Endothelial cell (in vitro differentiated cells): ENCODE measurements around the gene PET117. TPM values are rescaled to one million over a fixed set of nuclear protein-coding genes. Genes with fewer than 3 reads are reported as not detected.
A peak's percentile ranks its signal among the peaks of the same experiment; 100 is the strongest.
"Not testable (repeated sequence)": the region's sequence is repeated elsewhere in the genome, so short reads cannot be mapped to it uniquely, and the experiment has no call there.

Source experiments
- DNase-seq: peaks from one replicate; pipeline ENCODE4 v3.0.0; 2021; ENCODE audit warnings: low spot score
- H3K27ac Mint-ChIP-seq: one replicate; pipeline ENCODE4 v1.8.0; 2021; ENCODE audit warnings: mixed read lengths, inconsistent platforms; ENCODE audit not compliant: unreplicated experiment
- H3K27me3 Mint-ChIP-seq: one replicate; pipeline ENCODE4 v1.8.0; 2021; ENCODE audit warnings: mild to moderate bottlenecking, moderate library complexity, mixed read lengths, inconsistent platforms; ENCODE audit not compliant: unreplicated experiment
- H3K36me3 Mint-ChIP-seq: one replicate; pipeline ENCODE4 v1.8.0; 2021; ENCODE audit warnings: mild to moderate bottlenecking, low read depth, mixed read lengths, inconsistent platforms; ENCODE audit not compliant: unreplicated experiment
- H3K4me1 Mint-ChIP-seq: one replicate; pipeline ENCODE4 v1.8.0; 2021; ENCODE audit warnings: mild to moderate bottlenecking, mixed read lengths, inconsistent platforms; ENCODE audit not compliant: unreplicated experiment
- H3K4me3 Mint-ChIP-seq: one replicate; pipeline ENCODE4 v1.8.0; 2021; ENCODE audit warnings: mild to moderate bottlenecking, mixed read lengths, inconsistent platforms; ENCODE audit not compliant: unreplicated experiment
- H3K9me3 Mint-ChIP-seq: one replicate; pipeline ENCODE4 v1.8.0; 2021; ENCODE audit warnings: mixed read lengths, inconsistent platforms; ENCODE audit not compliant: unreplicated experiment
- total RNA-seq: library from RNA; stranded (reverse); fragmentation: NEBNext Ultra II Directional; extraction: Animal tissue kit (Norgen Biotek cat#: 25700); gene quantifications from one replicate; pipeline ENCODE4 v1.2.1, GENCODE V29; 2021; ENCODE audit not compliant: unreplicated experiment
- TF ChIP-seq, protein P1 (sequence below): fragments of 200-600 bp; sonication (generic); IDR thresholded peaks from one replicate; pipeline ENCODE4 v1.5.0; 2021; ENCODE audit warnings: antibody characterized with exemption; ENCODE audit not compliant: unreplicated experiment

PET117 gene
- total RNA-seq, 1 donor from 2014 or later: 11.0 TPM

DNA sequence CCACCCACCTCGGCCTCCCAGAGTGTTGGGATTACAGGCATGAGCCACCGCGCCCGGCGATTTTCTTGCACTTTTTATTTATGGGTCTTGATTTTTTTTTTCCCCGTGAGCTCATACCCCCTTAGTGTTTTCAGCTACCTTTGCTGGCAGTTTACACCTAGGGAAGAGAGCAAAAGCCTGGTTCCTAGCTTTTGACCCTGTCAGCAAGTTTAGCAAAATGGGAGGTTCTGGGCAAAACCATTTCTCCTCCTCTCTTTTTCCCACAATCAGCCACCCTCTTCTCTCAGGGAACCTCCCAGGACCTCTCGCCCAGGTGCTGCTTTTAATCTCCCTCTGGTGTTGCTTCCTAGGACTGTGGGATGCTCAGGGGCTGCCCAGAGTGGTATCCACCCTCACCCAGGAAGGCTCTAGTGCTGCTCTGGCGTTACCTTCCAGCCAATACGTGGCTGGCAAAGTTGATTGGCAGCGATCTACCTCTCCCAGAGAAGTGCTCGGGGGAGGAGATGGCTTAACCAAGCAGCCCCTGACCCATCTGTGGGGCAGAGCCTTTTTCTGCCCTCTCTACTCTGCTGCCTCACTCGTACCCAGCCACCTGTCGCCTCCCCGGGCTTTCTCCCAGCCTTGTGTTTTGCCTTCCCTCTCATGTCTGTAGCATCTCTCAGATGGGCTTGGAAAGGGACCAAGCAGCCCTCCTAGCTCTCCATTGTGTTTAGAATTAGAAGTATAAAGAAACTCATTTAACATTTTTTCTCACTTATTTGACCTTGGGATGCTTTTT is 37.4 kb downstream of the PET117 start:
- TF ChIP-seq, protein P1, sequence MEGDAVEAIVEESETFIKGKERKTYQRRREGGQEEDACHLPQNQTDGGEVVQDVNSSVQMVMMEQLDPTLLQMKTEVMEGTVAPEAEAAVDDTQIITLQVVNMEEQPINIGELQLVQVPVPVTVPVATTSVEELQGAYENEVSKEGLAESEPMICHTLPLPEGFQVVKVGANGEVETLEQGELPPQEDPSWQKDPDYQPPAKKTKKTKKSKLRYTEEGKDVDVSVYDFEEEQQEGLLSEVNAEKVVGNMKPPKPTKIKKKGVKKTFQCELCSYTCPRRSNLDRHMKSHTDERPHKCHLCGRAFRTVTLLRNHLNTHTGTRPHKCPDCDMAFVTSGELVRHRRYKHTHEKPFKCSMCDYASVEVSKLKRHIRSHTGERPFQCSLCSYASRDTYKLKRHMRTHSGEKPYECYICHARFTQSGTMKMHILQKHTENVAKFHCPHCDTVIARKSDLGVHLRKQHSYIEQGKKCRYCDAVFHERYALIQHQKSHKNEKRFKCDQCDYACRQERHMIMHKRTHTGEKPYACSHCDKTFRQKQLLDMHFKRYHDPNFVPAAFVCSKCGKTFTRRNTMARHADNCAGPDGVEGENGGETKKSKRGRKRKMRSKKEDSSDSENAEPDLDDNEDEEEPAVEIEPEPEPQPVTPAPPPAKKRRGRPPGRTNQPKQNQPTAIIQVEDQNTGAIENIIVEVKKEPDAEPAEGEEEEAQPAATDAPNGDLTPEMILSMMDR: no peak
- DNase-seq: no peak
- Mint-ChIP-seq H3K9me3 (peaks cover 2% of the 10 kb centered on the region), H3K27me3 (no peaks in the 10 kb centered on the region), H3K27ac (no peak overlapping the region), H3K36me3 (peaks cover 26% of the 10 kb centered on the region), H3K4me1 (no peaks in the 10 kb centered on the region), H3K4me3 (no peak overlapping the region)

DNA sequence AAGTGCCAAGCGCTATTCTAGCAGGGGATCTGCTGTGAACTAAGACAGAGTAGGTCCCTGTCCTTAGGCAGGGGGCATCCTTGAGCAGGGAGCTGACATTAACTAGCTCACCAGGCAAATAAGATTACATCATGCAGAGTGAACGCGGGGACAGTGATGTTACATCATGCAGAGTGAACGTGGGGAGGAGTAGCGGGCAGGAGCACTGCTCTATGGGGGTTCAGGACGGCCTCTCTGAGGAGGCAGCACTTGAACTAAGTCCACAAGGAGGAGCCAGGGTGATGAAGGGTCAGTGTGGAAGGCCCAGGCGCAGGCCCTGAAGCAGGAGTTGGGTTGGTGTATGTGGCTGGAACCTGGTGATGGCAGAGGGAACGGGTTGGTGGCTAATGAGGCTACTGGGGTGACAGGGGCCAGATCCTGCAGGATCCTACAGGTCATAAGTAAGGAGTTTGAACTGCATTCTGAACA is 38.7 kb downstream of the PET117 start:
- TF ChIP-seq, protein P1: no peak
- Mint-ChIP-seq H3K36me3 (peaks cover 34% of the 10 kb centered on the region), H3K4me1 (no peaks in the 10 kb centered on the region), H3K4me3 (no peak overlapping the region), H3K27me3 (no peaks in the 10 kb centered on the region), H3K27ac (no peak overlapping the region), H3K9me3 (peaks cover 8% of the 10 kb centered on the region)
- DNase-seq: no peak

DNA sequence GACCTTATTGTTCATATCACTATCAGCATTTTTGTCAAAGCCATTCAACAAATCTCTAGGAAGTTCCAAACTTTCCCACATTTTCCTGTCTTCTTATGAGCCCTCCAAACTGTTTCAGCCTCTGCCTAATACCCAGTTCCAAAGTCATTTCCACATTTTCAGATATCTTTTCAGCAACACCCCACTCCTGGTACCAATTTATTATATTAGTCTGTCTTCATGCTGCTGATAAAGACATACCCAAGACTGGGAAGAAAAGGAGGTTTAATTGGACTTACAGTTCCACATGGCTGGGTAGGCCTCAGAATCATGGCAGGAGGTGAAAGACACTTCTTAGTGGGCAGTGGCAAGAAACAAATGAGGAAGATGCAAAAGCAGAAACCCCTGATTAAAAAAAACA is 42.7 kb downstream of the PET117 start:
- peaks cover 42% of the 10 kb centered on the region for H3K36me3 Mint-ChIP-seq
- DNase-seq, H3K9me3 Mint-ChIP-seq, H3K27me3 Mint-ChIP-seq, H3K4me1 Mint-ChIP-seq: not testable (repeated sequence)
- peak overlapping the region; percentile 40 for H3K4me3 Mint-ChIP-seq
- H3K27ac Mint-ChIP-seq: peak overlapping the region; percentile 64

DNA sequence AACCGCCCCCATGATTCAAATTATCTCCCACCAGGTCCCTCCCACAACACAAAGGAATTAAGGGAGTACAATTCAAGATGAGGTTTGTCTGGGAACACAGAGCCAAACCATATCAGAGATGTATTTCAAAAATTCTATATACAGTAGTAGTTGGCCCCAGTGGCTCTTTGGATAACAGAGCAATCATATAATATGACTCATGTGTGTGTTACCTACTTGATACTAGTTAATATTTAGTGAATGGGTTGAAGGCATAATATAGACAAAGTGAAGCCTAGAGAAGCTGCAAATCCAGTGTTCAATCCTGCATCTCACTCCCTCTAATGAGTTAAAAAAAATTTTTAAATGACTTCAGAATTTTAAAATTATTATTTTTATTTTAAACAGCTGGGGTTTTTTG is 43.2 kb downstream of the PET117 start:
- no peak for DNase-seq
- TF ChIP-seq, protein P1: no peak
- no peak overlapping the region for H3K4me3 Mint-ChIP-seq
- H3K9me3 Mint-ChIP-seq: peaks cover 8% of the 10 kb centered on the region
- no peaks in the 10 kb centered on the region for H3K27me3 Mint-ChIP-seq
- H3K4me1 Mint-ChIP-seq: no peaks in the 10 kb centered on the region
- peaks cover 39% of the 10 kb centered on the region for H3K36me3 Mint-ChIP-seq
- H3K27ac Mint-ChIP-seq: no peak overlapping the region

DNA sequence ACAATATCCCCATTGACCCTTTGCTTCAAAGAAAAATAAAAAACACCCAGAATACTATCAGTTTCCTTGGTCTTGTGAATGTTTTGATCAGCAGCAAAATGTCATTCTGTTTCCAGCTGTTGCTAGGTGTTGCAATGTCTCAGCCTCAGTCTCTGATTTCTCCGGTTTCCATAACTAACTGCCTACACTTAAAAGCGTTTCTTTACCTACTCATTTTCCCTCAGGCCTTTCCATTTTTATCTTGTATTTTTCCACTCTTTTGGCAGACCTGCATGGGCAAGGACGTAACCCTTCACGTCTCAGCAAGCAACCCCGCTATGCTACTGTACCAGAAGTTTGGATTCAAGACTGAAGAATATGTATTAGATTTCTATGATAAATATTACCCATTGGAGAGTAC is 49.4 kb downstream of the PET117 start:
- Mint-ChIP-seq H3K4me1 (no peaks in the 10 kb centered on the region), H3K4me3 (no peak overlapping the region), H3K27ac (no peak overlapping the region), H3K9me3 (no peaks in the 10 kb centered on the region), H3K36me3 (peaks cover 15% of the 10 kb centered on the region), H3K27me3 (no peaks in the 10 kb centered on the region)
- TF ChIP-seq, protein P1: no peak
- DNase-seq: no peak
